Neural progenitor cell (in vitro differentiated cells): ENCODE data around the gene RTL10. TPM values are rescaled to one million over a fixed set of nuclear protein-coding genes. Genes with fewer than 3 reads are reported as not detected.

Source experiments
- DNase-seq: peaks from one replicate; pipeline ENCODE4 v3.0.0-alpha.2; 2016; ENCODE audit warnings: low spot score
- H2AFZ ChIP-seq: fragments of 200-600 bp; sonication (generic); replicated peaks from 2 replicates; pipeline ENCODE4 v1.6.1; 2016; ENCODE audit warnings: antibody characterized with exemption
- H3F3A ChIP-seq: fragments of 200-600 bp; sonication (generic); 2 replicates; pipeline ENCODE4 v1.6.1; 2016; ENCODE audit warnings: antibody characterized with exemption, low read depth
- H3K27ac ChIP-seq: fragments of 200-600 bp; sonication (generic); 2 replicates; pipeline ENCODE4 v1.5.1; 2016; ENCODE audit warnings: mild to moderate bottlenecking
- H3K27me3 ChIP-seq: fragments of 200-600 bp; sonication (generic); 2 replicates; pipeline ENCODE4 v1.6.1; 2016; ENCODE audit warnings: mild to moderate bottlenecking, moderate library complexity
- H3K36me3 ChIP-seq: fragments of 200-600 bp; sonication (generic); 2 replicates; pipeline ENCODE4 v1.5.1; 2016
- H3K4me1 ChIP-seq: fragments of 200-600 bp; sonication (generic); 2 replicates; pipeline ENCODE4 v1.6.1; 2016; ENCODE audit warnings: mixed run types
- H3K4me2 ChIP-seq: fragments of 200-600 bp; sonication (generic); 2 replicates; pipeline ENCODE4 v1.6.1; 2016
- H3K4me3 ChIP-seq: fragments of 200-600 bp; sonication (generic); 2 replicates; pipeline ENCODE4 v1.5.1; 2016
- H3K79me2 ChIP-seq: fragments of 200-600 bp; sonication (generic); 2 replicates; pipeline ENCODE4 v1.6.1; 2016; ENCODE audit warnings: low read depth
- H3K9ac ChIP-seq: fragments of 200-600 bp; sonication (generic); 2 replicates; pipeline ENCODE4 v1.6.1; 2016
- H3K9me3 ChIP-seq: fragments of 200-600 bp; sonication (generic); 2 replicates; pipeline ENCODE4 v1.5.1; 2016; ENCODE audit warnings: low read depth
- H4K20me1 ChIP-seq: fragments of 200-600 bp; sonication (generic); 2 replicates; pipeline ENCODE4 v1.6.1; 2016; ENCODE audit warnings: low read depth
- H3K27ac Mint-ChIP-seq: 3 replicates; pipeline ENCODE4 v1.8.0; 2021; ENCODE audit warnings: mixed read lengths
- H3K27me3 Mint-ChIP-seq: 2 replicates; pipeline ENCODE4 v1.8.0; 2022; ENCODE audit warnings: low read depth, mild to moderate bottlenecking, inconsistent platforms, moderate library complexity, mixed read lengths; ENCODE audit not compliant: insufficient read depth
- H3K36me3 Mint-ChIP-seq: 3 replicates; pipeline ENCODE4 v1.8.0; 2021; ENCODE audit warnings: mixed read lengths
- H3K4me1 Mint-ChIP-seq: 3 replicates; pipeline ENCODE4 v1.8.0; 2021; ENCODE audit warnings: mixed read lengths
- H3K4me3 Mint-ChIP-seq: 3 replicates; pipeline ENCODE4 v1.8.0; 2021; ENCODE audit warnings: mild to moderate bottlenecking, moderate library complexity, mixed read lengths
- H3K9me3 Mint-ChIP-seq: 3 replicates; pipeline ENCODE4 v1.8.0; 2020; ENCODE audit warnings: mixed read lengths
- CTCF ChIP-seq: fragments of 200-600 bp; sonication (generic); IDR thresholded peaks from 2 replicates; pipeline ENCODE4 v1.5.1; 2017; ENCODE audit warnings: antibody characterized with exemption, mild to moderate bottlenecking
- EZH2 ChIP-seq: fragments of 200-600 bp; sonication (generic); IDR thresholded peaks from 2 replicates; pipeline ENCODE4 v1.6.1; 2017; ENCODE audit warnings: antibody characterized with exemption, mild to moderate bottlenecking, moderate library complexity
- EZH2phosphoT487 ChIP-seq: fragments of 200-600 bp; sonication (generic); IDR thresholded peaks from 2 replicates; pipeline ENCODE4 v1.6.1; 2017; ENCODE audit warnings: antibody characterized with exemption
- total RNA-seq: library from RNA; depleted of rRNA; stranded (reverse); fragments of >200 nt; gene quantifications from 2 replicates; pipeline ENCODE4 v1.2.3, GENCODE V29; 2015; ENCODE audit warnings: low replicate concordance

Gene RTL10
- total RNA-seq, 1 donor from 2014 or later, result 7.3 TPM

DNA sequence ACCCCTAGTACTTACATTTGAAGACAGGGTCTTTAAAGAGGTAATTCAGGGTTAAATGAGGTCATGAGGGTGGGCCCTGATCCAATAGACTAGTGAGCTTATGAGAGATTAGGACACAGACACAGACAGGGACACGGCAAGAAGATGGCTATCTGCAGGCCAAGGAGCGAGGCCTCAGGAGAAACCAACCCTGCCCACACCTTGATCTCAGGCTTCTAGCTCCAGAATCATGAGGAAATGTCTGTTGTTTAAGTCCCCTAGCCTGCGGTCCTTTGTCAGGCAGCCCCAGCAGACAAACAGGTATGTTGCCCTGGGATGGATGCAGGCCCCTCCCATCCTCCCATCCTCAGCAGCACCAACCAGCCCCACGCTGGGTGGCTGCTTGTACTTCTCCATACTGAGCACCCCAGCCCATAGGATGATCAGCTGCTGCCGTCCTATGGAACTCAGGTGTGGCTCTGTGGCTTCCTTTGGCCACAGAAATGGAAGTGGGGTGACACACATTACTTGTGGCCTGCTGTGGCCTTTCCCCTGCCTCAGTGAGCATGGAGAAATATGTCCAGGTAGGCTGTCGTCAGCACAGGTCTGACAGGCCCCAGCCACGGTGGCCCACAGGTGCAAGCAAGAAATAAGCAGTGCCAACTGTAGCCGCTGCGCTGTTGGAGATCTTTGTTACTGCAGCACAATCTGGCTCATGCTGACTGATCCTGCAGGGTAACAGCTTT lies 7.9 kb downstream of the RTL10 start:
- no peaks in the 10 kb centered on the region for H3K9me3 ChIP-seq
- no peak overlapping the region for H3K27ac ChIP-seq
- H3K9me3 Mint-ChIP-seq, result no peaks in the 10 kb centered on the region
- no peaks in the 10 kb centered on the region for H3K36me3 ChIP-seq
- H3F3A ChIP-seq, result peaks cover 12% of the 10 kb centered on the region
- no peak overlapping the region for H3K4me3 Mint-ChIP-seq
- no peak overlapping the region for H3K4me2 ChIP-seq
- H4K20me1 ChIP-seq, result peaks cover 71% of the 10 kb centered on the region
- peaks cover 12% of the 10 kb centered on the region for H3K4me1 ChIP-seq
- no peak overlapping the region for H3K4me3 ChIP-seq
- no peaks in the 10 kb centered on the region for H3K27me3 Mint-ChIP-seq
- TF ChIP-seq EZH2phosphoT487 (no peak), EZH2 (no peak), CTCF (no peak)
- H2AFZ ChIP-seq, result no peak overlapping the region
- H3K4me1 Mint-ChIP-seq, result peaks cover 12% of the 10 kb centered on the region
- no peaks in the 10 kb centered on the region for H3K27me3 ChIP-seq
- DNase-seq, result no peak
- no peak overlapping the region for H3K9ac ChIP-seq
- H3K36me3 Mint-ChIP-seq, result peaks cover 8% of the 10 kb centered on the region
- H3K79me2 ChIP-seq, result peaks cover 10% of the 10 kb centered on the region
- H3K27ac Mint-ChIP-seq, result no peak overlapping the region

- Mint-ChIP-seq H3K9me3 (no peaks in the 10 kb centered on the region), H3K27ac (no peak overlapping the region), H3K27me3 (no peaks in the 10 kb centered on the region), H3K4me1 (peaks cover 8% of the 10 kb centered on the region), H3K36me3 (peaks cover 4% of the 10 kb centered on the region), H3K4me3 (no peak overlapping the region)
- no peaks in the 10 kb centered on the region for H3K27me3 ChIP-seq
- H3K36me3 ChIP-seq, result no peaks in the 10 kb centered on the region
- H3K9ac ChIP-seq, result no peak overlapping the region
- H3K4me2 ChIP-seq, result no peak overlapping the region
- H3K79me2 ChIP-seq, result peaks cover 8% of the 10 kb centered on the region
- H2AFZ ChIP-seq, result no peak overlapping the region
- H3K4me3 ChIP-seq, result no peak overlapping the region
- no peak overlapping the region for H3K27ac ChIP-seq
- no peaks in the 10 kb centered on the region for H3K9me3 ChIP-seq
- DNase-seq, result no peak
- H3F3A ChIP-seq, result peaks cover 12% of the 10 kb centered on the region
- H4K20me1 ChIP-seq, result peaks cover 64% of the 10 kb centered on the region
- TF ChIP-seq EZH2phosphoT487 (no peak), CTCF (no peak), EZH2 (no peak)
- H3K4me1 ChIP-seq, result peaks cover 12% of the 10 kb centered on the region
Observed at GRCh38 chr22:19845054-19845722, 9.5 kb downstream of the RTL10 start.

DNA sequence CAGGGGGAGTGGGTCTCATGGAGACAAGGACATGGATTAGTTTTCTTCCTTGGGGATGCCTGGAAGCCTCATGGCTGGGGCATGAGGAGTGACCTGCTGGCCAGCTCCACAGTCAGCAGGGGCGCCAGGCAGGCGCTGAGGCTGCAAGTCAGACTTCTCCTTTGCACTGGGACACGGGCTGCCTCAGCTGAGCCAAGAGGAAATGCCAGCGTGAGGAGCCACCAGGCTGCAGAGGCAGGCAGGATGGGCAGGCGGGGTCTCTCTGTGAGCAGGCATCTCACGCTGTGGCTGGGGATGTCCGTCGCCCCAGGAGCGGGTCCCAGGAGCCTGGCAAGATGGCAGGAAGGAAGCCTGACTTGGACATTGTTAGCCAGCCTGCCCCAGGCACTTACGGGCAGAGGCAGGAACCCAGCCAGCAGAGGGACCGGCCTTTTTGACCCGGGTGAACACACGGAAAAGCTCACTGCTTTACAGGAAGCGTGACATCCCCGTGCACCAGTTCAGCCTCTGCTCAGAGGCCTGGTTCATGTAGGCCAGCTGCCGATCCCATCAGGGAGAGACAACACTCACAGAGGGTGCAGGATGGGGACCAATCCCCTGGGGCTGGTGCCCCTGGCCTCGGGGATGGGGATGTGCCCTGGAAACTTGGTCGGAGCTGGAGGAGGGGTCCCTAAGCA lies 10.2 kb downstream of the RTL10 start:
- no peaks in the 10 kb centered on the region for H3K36me3 ChIP-seq
- H3K79me2 ChIP-seq, result peaks cover 8% of the 10 kb centered on the region
- H3K4me3 ChIP-seq, result no peak overlapping the region
- H3K27me3 ChIP-seq, result no peaks in the 10 kb centered on the region
- no peaks in the 10 kb centered on the region for H3K9me3 ChIP-seq
- H3K4me2 ChIP-seq, result no peak overlapping the region
- no peak for DNase-seq
- H2AFZ ChIP-seq, result no peak overlapping the region
- Mint-ChIP-seq H3K4me1 (peaks cover 8% of the 10 kb centered on the region), H3K9me3 (no peaks in the 10 kb centered on the region), H3K4me3 (no peak overlapping the region), H3K27ac (peak overlapping the region; percentile 69), H3K36me3 (peaks cover 4% of the 10 kb centered on the region), H3K27me3 (no peaks in the 10 kb centered on the region)
- H4K20me1 ChIP-seq, result peaks cover 57% of the 10 kb centered on the region
- H3K27ac ChIP-seq, result no peak overlapping the region
- H3K9ac ChIP-seq, result no peak overlapping the region
- H3F3A ChIP-seq, result peaks cover 12% of the 10 kb centered on the region
- TF ChIP-seq CTCF (no peak), EZH2 (no peak), EZH2phosphoT487 (no peak)
- peaks cover 12% of the 10 kb centered on the region for H3K4me1 ChIP-seq
